ENCODE results near the gene D2HGDH. TPM values are rescaled to one million over a fixed set of nuclear protein-coding genes. Genes with fewer than 3 reads are reported as not detected.
"Not testable (repeated sequence)": the region's sequence is repeated elsewhere in the genome, so short reads cannot be mapped to it uniquely, and the experiment has no call there.

D2HGDH gene
- total and polyA plus RNA-seq, 5 donors from 2014 or later: 0.73 to 38.4 (median 3.1) TPM

- H3K9me3 Mint-ChIP-seq: no peaks in the 10 kb centered on the region
- no peak for ATAC-seq (ENCODE audit: low read depth in 2 of 2)
- no peak overlapping the region for H3K27ac ChIP-seq (ENCODE audit: insufficient read depth, low read length, poor library complexity, severe bottlenecking)
- no peaks in the 10 kb centered on the region for H3K9me3 ChIP-seq (ENCODE audit: control insufficient read depth in 2 of 2, low read length in 2 of 2)
- H3K36me3 Mint-ChIP-seq: no peaks in the 10 kb centered on the region
- H3K4me1 Mint-ChIP-seq: peaks cover 0 to 11% (median 0%) of the 10 kb centered on the region in 4 donors
- H3K27me3 ChIP-seq (ENCODE audit: control insufficient read depth, insufficient read depth, low read length): no peaks in the 10 kb centered on the region
- H3K36me3 ChIP-seq (ENCODE audit: control insufficient read depth, insufficient read depth, low read length): no peaks in the 10 kb centered on the region
- peak in 1 of 3 donors; percentile 23 for DNase-seq
- H3K4me3 Mint-ChIP-seq: peak overlapping the region in 3 of 4 donors; percentile 56 to 78 (median 65)
- H3K27ac Mint-ChIP-seq: no peak overlapping the region
- no peak overlapping the region for H3K4me3 ChIP-seq (ENCODE audit: low read depth, low read length)
- H3K27me3 Mint-ChIP-seq: peaks cover 12% of the 10 kb centered on the region
- peaks cover 23% of the 10 kb centered on the region for H3K4me1 ChIP-seq (ENCODE audit: control insufficient read depth, insufficient read depth, low read length, poor library complexity, severe bottlenecking)
Measured at GRCh38 chr2:241804326-241805229, 70.1 kb downstream of the D2HGDH start.

GRCh38 chr2:241806217-241806616, 71.8 kb downstream of the D2HGDH start:
- not testable (repeated sequence) for H3K27ac Mint-ChIP-seq; DNase-seq; H3K4me3 Mint-ChIP-seq; H3K4me3 ChIP-seq (ENCODE audit: low read depth, low read length); H3K36me3 Mint-ChIP-seq; H3K36me3 ChIP-seq (ENCODE audit: control insufficient read depth, insufficient read depth, low read length); H3K27ac ChIP-seq (ENCODE audit: insufficient read depth, low read length, poor library complexity, severe bottlenecking); H3K9me3 ChIP-seq (ENCODE audit: control insufficient read depth in 2 of 2, low read length in 2 of 2); H3K9me3 Mint-ChIP-seq; H3K27me3 ChIP-seq (ENCODE audit: control insufficient read depth, insufficient read depth, low read length); ATAC-seq (ENCODE audit: low read depth in 2 of 2)
- Mint-ChIP-seq H3K4me1 (peaks cover 0 to 11% (median 0%) of the 10 kb centered on the region in 4 donors), H3K27me3 (peaks cover 10% of the 10 kb centered on the region)
- peaks cover 23% of the 10 kb centered on the region for H3K4me1 ChIP-seq (ENCODE audit: control insufficient read depth, insufficient read depth, low read length, poor library complexity, severe bottlenecking)

- H3K4me3 Mint-ChIP-seq: peak overlapping the region in 1 of 4 donors; percentile 43
- DNase-seq (no peak), ATAC-seq (ENCODE audit: low read depth in 2 of 2) (no peak)
- no peak overlapping the region for H3K4me3 ChIP-seq (ENCODE audit: low read depth, low read length)
- no peaks in the 10 kb centered on the region for H3K36me3 Mint-ChIP-seq
- no peak overlapping the region for H3K27ac ChIP-seq (ENCODE audit: insufficient read depth, low read length, poor library complexity, severe bottlenecking)
- H3K9me3 Mint-ChIP-seq: no peaks in the 10 kb centered on the region
- peaks cover 19% of the 10 kb centered on the region for H3K4me1 ChIP-seq (ENCODE audit: control insufficient read depth, insufficient read depth, low read length, poor library complexity, severe bottlenecking)
- H3K9me3 ChIP-seq (ENCODE audit: control insufficient read depth in 2 of 2, low read length in 2 of 2): no peaks in the 10 kb centered on the region
- peaks cover 6% of the 10 kb centered on the region for H3K27me3 Mint-ChIP-seq
- H3K27ac Mint-ChIP-seq: no peak overlapping the region
- H3K36me3 ChIP-seq (ENCODE audit: control insufficient read depth, insufficient read depth, low read length): no peaks in the 10 kb centered on the region
- H3K27me3 ChIP-seq (ENCODE audit: control insufficient read depth, insufficient read depth, low read length): no peaks in the 10 kb centered on the region
- H3K4me1 Mint-ChIP-seq: peaks cover 0 to 11% (median 0%) of the 10 kb centered on the region in 4 donors
Measured at GRCh38 chr2:241808051-241808720, 73.8 kb downstream of the D2HGDH start.

GRCh38 chr2:241808721-241809382, 74.4 kb downstream of the D2HGDH start, which contains the start of gene NEU4:
Gene NEU4 (plus strand): TSS chr2:241809193. CDS start chr2:241814485, 5,292 bp downstream.
- Histone ChIP-seq H3K4me1 (ENCODE audit: control insufficient read depth, insufficient read depth, low read length, poor library complexity, severe bottlenecking) (peaks cover 12% of the 10 kb centered on the region), H3K36me3 (ENCODE audit: control insufficient read depth, insufficient read depth, low read length) (no peaks in the 10 kb centered on the region), H3K4me3 (ENCODE audit: low read depth, low read length) (no peak within 1 kb of the TSS), H3K27ac (ENCODE audit: insufficient read depth, low read length, poor library complexity, severe bottlenecking) (no peak within 1 kb of the TSS), H3K27me3 (ENCODE audit: control insufficient read depth, insufficient read depth, low read length) (no peaks in the 10 kb centered on the region), H3K9me3 (ENCODE audit: control insufficient read depth in 2 of 2, low read length in 2 of 2) (no peaks in the 10 kb centered on the region)
- Mint-ChIP-seq H3K9me3 (no peaks in the 10 kb centered on the region), H3K36me3 (no peaks in the 10 kb centered on the region), H3K27ac (no peak within 1 kb of the TSS), H3K4me3 (peak within 1 kb of the TSS in 1 of 4 donors; percentile 43), H3K27me3 (peaks cover 5% of the 10 kb centered on the region), H3K4me1 (peaks cover 0 to 9% (median 0%) of the 10 kb centered on the region in 4 donors)
- no peak for DNase-seq
- no peak for ATAC-seq (ENCODE audit: low read depth in 2 of 2)

GRCh38 chr2:241809383-241810306, 75.2 kb downstream of the D2HGDH start:
- H3K4me3 Mint-ChIP-seq: no peak overlapping the region
- no peak for DNase-seq
- peaks cover 8% of the 10 kb centered on the region for H3K27me3 Mint-ChIP-seq
- H3K4me1 Mint-ChIP-seq: peaks cover 0 to 6% (median 0%) of the 10 kb centered on the region in 4 donors
- H3K9me3 ChIP-seq (ENCODE audit: control insufficient read depth in 2 of 2, low read length in 2 of 2): no peaks in the 10 kb centered on the region
- no peak overlapping the region for H3K27ac Mint-ChIP-seq
- no peaks in the 10 kb centered on the region for H3K9me3 Mint-ChIP-seq
- H3K4me1 ChIP-seq (ENCODE audit: control insufficient read depth, insufficient read depth, low read length, poor library complexity, severe bottlenecking): peaks cover 4% of the 10 kb centered on the region
- H3K27ac ChIP-seq (ENCODE audit: insufficient read depth, low read length, poor library complexity, severe bottlenecking): no peak overlapping the region
- no peak for ATAC-seq (ENCODE audit: low read depth in 2 of 2)
- no peaks in the 10 kb centered on the region for H3K27me3 ChIP-seq (ENCODE audit: control insufficient read depth, insufficient read depth, low read length)
- no peaks in the 10 kb centered on the region for H3K36me3 ChIP-seq (ENCODE audit: control insufficient read depth, insufficient read depth, low read length)
- no peaks in the 10 kb centered on the region for H3K36me3 Mint-ChIP-seq
- H3K4me3 ChIP-seq (ENCODE audit: low read depth, low read length): no peak overlapping the region

GRCh38 chr2:241810307-241811200, 76.1 kb downstream of the D2HGDH start:
- no peaks in the 10 kb centered on the region for H3K4me1 ChIP-seq (ENCODE audit: control insufficient read depth, insufficient read depth, low read length, poor library complexity, severe bottlenecking)
- no peaks in the 10 kb centered on the region for H3K27me3 ChIP-seq (ENCODE audit: control insufficient read depth, insufficient read depth, low read length)
- Mint-ChIP-seq H3K4me1 (peaks cover 0 to 2% (median 0%) of the 10 kb centered on the region in 4 donors), H3K27me3 (peaks cover 11% of the 10 kb centered on the region), H3K9me3 (no peaks in the 10 kb centered on the region), H3K36me3 (no peaks in the 10 kb centered on the region), H3K4me3 (no peak overlapping the region), H3K27ac (no peak overlapping the region)
- no peak for ATAC-seq (ENCODE audit: low read depth in 2 of 2)
- H3K27ac ChIP-seq (ENCODE audit: insufficient read depth, low read length, poor library complexity, severe bottlenecking): no peak overlapping the region
- no peak for DNase-seq
- no peaks in the 10 kb centered on the region for H3K36me3 ChIP-seq (ENCODE audit: control insufficient read depth, insufficient read depth, low read length)
- no peaks in the 10 kb centered on the region for H3K9me3 ChIP-seq (ENCODE audit: control insufficient read depth in 2 of 2, low read length in 2 of 2)
- no peak overlapping the region for H3K4me3 ChIP-seq (ENCODE audit: low read depth, low read length)
